Epithelial cell of prostate (primary cell): ENCODE results near the gene LHPP.

ENCODE experiments used
- DNase-seq: peaks from one replicate; pipeline ENCODE4 v3.0.0-alpha.2; 2011; ENCODE audit warnings: low read depth, low spot score
- H3K27ac ChIP-seq: fragments of 450-650 bp; 2 replicates; pipeline ENCODE4 v1.5.1; 2017; ENCODE audit warnings: mild to moderate bottlenecking

The LHPP gene

DNA sequence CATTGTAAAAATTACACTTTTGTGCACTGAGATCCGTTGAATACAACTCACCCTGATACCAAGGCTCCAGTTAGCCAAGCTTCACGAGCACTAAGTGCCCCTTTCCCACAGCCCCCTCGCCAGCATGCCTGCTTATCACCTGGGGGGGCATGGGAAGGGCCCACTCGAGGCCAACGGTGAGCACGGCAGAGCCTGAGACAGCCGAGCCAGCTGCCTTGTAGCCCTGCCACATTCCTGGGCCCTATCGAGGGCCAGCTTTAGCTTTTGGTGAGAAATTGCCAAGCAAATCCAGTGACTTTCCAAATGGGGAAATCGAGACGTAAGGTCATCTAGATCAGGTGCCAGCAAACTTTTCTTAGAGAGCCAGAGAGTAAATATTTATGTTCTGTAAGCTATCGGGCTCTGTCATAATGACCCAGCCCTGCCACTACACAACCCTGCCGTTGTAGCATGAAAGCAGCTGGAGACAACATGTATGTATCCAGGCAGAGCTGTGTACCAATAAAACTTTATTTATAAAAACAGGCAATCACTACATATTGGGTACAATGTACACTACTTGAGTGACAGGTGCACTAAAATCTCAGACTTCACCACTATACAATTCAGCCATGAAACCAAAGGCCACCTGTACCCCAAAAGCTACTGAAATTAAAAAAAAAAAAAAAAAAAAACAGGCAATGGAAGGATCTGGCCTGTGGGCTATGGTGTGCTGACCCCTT lies 198.9 kb downstream of the LHPP start:
- no peak overlapping the region for H3K27ac ChIP-seq
- DNase-seq: no peak

DNA sequence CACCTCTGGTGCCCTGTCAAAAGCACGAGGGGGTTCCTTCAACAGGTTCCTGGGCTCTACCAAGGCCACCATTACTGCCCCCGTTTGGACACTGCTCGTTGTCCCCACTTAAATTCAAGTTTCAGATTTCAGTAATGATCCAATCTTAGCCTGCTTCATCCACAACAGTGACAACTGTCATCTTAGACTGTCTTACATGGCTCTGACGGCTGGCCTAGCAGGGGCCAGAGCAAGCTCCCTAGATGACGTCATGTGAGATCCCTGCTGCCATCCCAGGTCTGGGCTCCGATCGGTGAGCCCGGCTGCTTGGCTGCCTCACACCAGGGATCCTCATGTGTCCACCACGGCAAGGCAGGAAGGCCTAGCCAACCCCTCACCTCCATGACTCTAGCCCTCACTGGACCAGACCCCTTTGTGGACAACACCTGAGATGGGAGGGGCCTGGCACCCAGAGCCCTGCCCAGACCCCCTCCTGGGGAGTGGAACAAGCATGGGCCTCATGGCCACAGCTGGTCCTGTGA lies 200.1 kb downstream of the LHPP start:
- no peak overlapping the region for H3K27ac ChIP-seq
- DNase-seq: no peak

- DNase-seq: no peak
- no peak overlapping the region for H3K27ac ChIP-seq
Observed at GRCh38 chr10:124663228-124663627, 201.6 kb downstream of the LHPP start.
